ENCODE measurements around the gene HSD17B7.
"Not testable (repeated sequence)": the region's sequence is repeated elsewhere in the genome, so short reads cannot be mapped to it uniquely, and the experiment has no call there.

DNA sequence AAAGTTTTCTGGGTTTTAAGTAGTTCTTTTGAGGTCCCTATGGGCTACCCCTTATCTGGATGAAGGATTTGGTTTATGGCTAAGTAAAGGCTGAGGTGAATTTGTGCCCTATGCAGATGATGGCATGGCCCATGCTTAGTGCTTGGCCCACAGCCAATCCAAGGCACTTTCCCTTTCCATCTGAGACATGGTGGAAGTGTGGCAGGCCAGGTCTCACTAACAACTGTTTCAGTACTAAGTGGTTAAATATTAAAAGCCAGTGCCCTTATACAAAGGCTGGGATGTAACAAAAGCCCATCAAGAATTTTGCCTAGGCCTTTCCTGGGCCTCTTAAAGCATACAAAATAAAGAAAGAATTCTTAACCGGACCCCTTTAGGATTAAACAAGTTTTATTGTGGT is 1.7 kb upstream of the HSD17B7 start:
- TF ChIP-seq, protein P1, sequence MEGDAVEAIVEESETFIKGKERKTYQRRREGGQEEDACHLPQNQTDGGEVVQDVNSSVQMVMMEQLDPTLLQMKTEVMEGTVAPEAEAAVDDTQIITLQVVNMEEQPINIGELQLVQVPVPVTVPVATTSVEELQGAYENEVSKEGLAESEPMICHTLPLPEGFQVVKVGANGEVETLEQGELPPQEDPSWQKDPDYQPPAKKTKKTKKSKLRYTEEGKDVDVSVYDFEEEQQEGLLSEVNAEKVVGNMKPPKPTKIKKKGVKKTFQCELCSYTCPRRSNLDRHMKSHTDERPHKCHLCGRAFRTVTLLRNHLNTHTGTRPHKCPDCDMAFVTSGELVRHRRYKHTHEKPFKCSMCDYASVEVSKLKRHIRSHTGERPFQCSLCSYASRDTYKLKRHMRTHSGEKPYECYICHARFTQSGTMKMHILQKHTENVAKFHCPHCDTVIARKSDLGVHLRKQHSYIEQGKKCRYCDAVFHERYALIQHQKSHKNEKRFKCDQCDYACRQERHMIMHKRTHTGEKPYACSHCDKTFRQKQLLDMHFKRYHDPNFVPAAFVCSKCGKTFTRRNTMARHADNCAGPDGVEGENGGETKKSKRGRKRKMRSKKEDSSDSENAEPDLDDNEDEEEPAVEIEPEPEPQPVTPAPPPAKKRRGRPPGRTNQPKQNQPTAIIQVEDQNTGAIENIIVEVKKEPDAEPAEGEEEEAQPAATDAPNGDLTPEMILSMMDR (IDR thresholded peaks at IDR 0.05; ENCODE audit: insufficient read depth, low read length), result not testable (repeated sequence)
- TF ChIP-seq POLR2AphosphoS5 (IDR thresholded peaks at IDR 0.05; ENCODE audit: low read depth), result not testable (repeated sequence)
